Measurements from ENCODE around the gene CRISPLD2. TPM values are rescaled to one million over a fixed set of nuclear protein-coding genes. Genes with fewer than 3 reads are reported as not detected.

Gene CRISPLD2
- total and polyA plus RNA-seq, 7 experiments from 2014 or later, result 0.38 to 14.4 (median 0.82) TPM

DNA sequence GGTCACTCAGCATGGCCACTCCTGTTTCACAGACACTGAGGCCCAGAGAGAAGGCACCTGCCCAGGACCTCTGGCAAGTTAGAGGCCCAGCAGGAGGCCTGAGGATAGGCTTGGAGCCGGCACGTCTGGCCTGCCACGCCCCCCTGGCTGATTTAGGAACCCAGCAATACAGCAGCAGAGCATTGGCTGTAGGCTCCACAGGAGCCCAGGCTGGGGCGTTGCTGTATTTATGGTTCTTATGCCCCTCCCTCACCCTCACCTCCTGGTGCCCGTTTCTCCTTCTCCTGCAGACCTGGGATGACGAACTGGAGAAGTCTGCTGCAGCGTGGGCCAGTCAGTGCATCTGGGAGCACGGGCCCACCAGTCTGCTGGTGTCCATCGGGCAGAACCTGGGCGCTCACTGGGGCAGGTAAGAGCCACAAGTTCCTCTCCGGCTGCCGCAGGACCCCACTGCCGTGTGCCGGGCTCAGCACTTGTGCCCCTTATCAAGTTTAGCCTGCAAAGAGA is 25.8 kb downstream of the CRISPLD2 start:
- Mint-ChIP-seq H3K4me3 (no peak overlapping the region), H3K27ac (no peak overlapping the region), H3K9me3 (no peaks in the 10 kb centered on the region), H3K4me1 (peaks cover 0 to 18% (median 11%) of the 10 kb centered on the region in 7 donors), H3K27me3 (peaks cover 10 to 44% (median 28%) of the 10 kb centered on the region in 5 donors), H3K36me3 (peaks cover 0 to under 1% (median 0%) of the 10 kb centered on the region in 5 donors)
- no peaks in the 10 kb centered on the region for H3K27me3 ChIP-seq (ENCODE audit: control insufficient read depth in 2 of 2, insufficient read depth in 2 of 2, low read length in 2 of 2)
- ChIA-PET CTCF (no interaction called here), POLR2A (no interaction called here)
- DNase-seq (no peak), ATAC-seq (no peak)
- no peaks in the 10 kb centered on the region for H3K9me3 ChIP-seq (ENCODE audit: control insufficient read depth in 2 of 3, low read length in 3 of 3)
- no peaks in the 10 kb centered on the region for H3K36me3 ChIP-seq (ENCODE audit: control insufficient read depth in 2 of 3, insufficient read depth in 3 of 3, low read length in 3 of 3)
- no peaks in the 10 kb centered on the region for H3K4me1 ChIP-seq (ENCODE audit: control insufficient read depth in 2 of 2, insufficient read depth in 2 of 2, low read length in 2 of 2)
- H3K4me3 ChIP-seq (ENCODE audit: low read length), result no peak overlapping the region
- H3K27ac ChIP-seq (ENCODE audit: low read depth, low read length), result no peak overlapping the region
- intact Hi-C loops (cut with micrococcal nuclease), result no loop called here

GRCh38 chr16:84847564-84848355 is 28.0 kb downstream of the CRISPLD2 start:
- H3K27ac Mint-ChIP-seq, result no peak overlapping the region
- H3K4me3 Mint-ChIP-seq, result no peak overlapping the region
- H3K36me3 Mint-ChIP-seq, result peaks cover 0 to 5% (median 0%) of the 10 kb centered on the region in 5 donors
- POLR2A ChIA-PET, result no interaction called here
- intact Hi-C loops (cut with micrococcal nuclease), result no loop called here
- Histone ChIP-seq H3K4me1 (ENCODE audit: control insufficient read depth in 2 of 2, insufficient read depth in 2 of 2, low read length in 2 of 2) (no peaks in the 10 kb centered on the region), H3K9me3 (ENCODE audit: control insufficient read depth in 2 of 3, low read length in 3 of 3) (no peaks in the 10 kb centered on the region), H3K36me3 (ENCODE audit: control insufficient read depth in 2 of 3, insufficient read depth in 3 of 3, low read length in 3 of 3) (no peaks in the 10 kb centered on the region), H3K4me3 (ENCODE audit: low read length) (no peak overlapping the region), H3K27me3 (ENCODE audit: control insufficient read depth in 2 of 2, insufficient read depth in 2 of 2, low read length in 2 of 2) (no peaks in the 10 kb centered on the region), H3K27ac (ENCODE audit: low read depth, low read length) (no peak overlapping the region)
- CTCF ChIA-PET, result interaction anchor here (0.6 kb wide), 1 partner anchor 76 kb away, joined by 4 read pairs; no protein-coding TSS in a partner anchor
- H3K4me1 Mint-ChIP-seq, result peaks cover 0 to 9% (median 0%) of the 10 kb centered on the region in 7 donors
- DNase-seq (no peak), ATAC-seq (no peak)
- peaks cover 0 to 5% (median 0%) of the 10 kb centered on the region in 11 donors for H3K9me3 Mint-ChIP-seq
- peaks cover 0 to 33% (median 7%) of the 10 kb centered on the region in 5 donors for H3K27me3 Mint-ChIP-seq

DNA sequence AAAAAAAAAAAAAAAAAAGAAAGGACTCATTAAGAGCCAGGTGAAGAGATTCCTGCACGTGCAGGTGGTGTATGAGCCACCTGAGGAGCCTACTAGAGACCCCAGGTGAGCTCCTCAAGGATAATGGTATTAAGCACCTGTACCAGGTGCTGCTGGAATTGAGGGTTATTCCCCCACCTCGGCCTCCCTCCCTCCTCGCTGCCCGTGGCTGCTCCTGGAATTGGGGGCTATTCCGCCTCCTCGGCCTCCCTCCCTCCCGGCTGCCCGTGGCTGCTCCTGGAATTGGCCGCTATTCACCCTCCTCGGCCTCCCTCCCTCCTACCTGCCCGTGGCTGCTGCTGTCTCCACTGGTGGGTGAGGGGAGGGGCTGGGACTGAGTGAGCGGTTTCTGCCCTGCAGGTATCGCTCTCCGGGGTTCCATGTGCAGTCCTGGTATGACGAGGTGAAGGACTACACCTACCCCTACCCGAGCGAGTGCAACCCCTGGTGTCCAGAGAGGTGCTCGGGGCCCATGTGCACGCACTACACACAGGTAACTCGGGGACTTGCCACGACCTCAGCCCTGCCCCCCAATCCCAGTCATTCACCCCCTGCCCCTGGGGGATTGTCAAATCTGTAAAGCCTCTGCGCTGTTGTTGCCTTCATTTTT is 29.3 kb downstream of the CRISPLD2 start:
- CTCF ChIA-PET, result no interaction called here
- Histone ChIP-seq H3K27me3 (ENCODE audit: control insufficient read depth in 2 of 2, insufficient read depth in 2 of 2, low read length in 2 of 2) (no peaks in the 10 kb centered on the region), H3K4me3 (ENCODE audit: low read length) (no peak overlapping the region), H3K9me3 (ENCODE audit: control insufficient read depth in 2 of 3, low read length in 3 of 3) (no peaks in the 10 kb centered on the region), H3K4me1 (ENCODE audit: control insufficient read depth in 2 of 2, insufficient read depth in 2 of 2, low read length in 2 of 2) (no peaks in the 10 kb centered on the region), H3K36me3 (ENCODE audit: control insufficient read depth in 2 of 3, insufficient read depth in 3 of 3, low read length in 3 of 3) (no peaks in the 10 kb centered on the region), H3K27ac (ENCODE audit: low read depth, low read length) (no peak overlapping the region)
- intact Hi-C loops (cut with micrococcal nuclease), result no loop called here
- DNase-seq (no peak), ATAC-seq (no peak)
- Mint-ChIP-seq H3K27me3 (peaks cover 0 to 22% (median 0%) of the 10 kb centered on the region in 5 donors), H3K36me3 (peaks cover 0 to 5% (median 0%) of the 10 kb centered on the region in 5 donors), H3K27ac (no peak overlapping the region), H3K4me1 (no peaks in the 10 kb centered on the region), H3K9me3 (peaks cover 0 to 5% (median 0%) of the 10 kb centered on the region in 11 donors), H3K4me3 (no peak overlapping the region)
- POLR2A ChIA-PET, result no interaction called here

GRCh38 chr16:84849751-84850150 is 30.0 kb downstream of the CRISPLD2 start:
- Mint-ChIP-seq H3K4me3 (no peak overlapping the region), H3K4me1 (no peaks in the 10 kb centered on the region), H3K9me3 (peaks cover 0 to 5% (median 0%) of the 10 kb centered on the region in 11 donors), H3K27me3 (peaks cover 0 to 22% (median 0%) of the 10 kb centered on the region in 5 donors), H3K36me3 (peaks cover 0 to 5% (median 0%) of the 10 kb centered on the region in 5 donors), H3K27ac (no peak overlapping the region)
- intact Hi-C loops (cut with micrococcal nuclease), result no loop called here
- Histone ChIP-seq H3K4me3 (ENCODE audit: low read length) (no peak overlapping the region), H3K36me3 (ENCODE audit: control insufficient read depth in 2 of 3, insufficient read depth in 3 of 3, low read length in 3 of 3) (no peaks in the 10 kb centered on the region), H3K27ac (ENCODE audit: low read depth, low read length) (no peak overlapping the region), H3K4me1 (ENCODE audit: control insufficient read depth in 2 of 2, insufficient read depth in 2 of 2, low read length in 2 of 2) (no peaks in the 10 kb centered on the region), H3K27me3 (ENCODE audit: control insufficient read depth in 2 of 2, insufficient read depth in 2 of 2, low read length in 2 of 2) (no peaks in the 10 kb centered on the region), H3K9me3 (ENCODE audit: control insufficient read depth in 2 of 3, low read length in 3 of 3) (no peaks in the 10 kb centered on the region)
- ChIA-PET CTCF (no interaction called here), POLR2A (no interaction called here)
- ATAC-seq (no peak), DNase-seq (no peak)

DNA sequence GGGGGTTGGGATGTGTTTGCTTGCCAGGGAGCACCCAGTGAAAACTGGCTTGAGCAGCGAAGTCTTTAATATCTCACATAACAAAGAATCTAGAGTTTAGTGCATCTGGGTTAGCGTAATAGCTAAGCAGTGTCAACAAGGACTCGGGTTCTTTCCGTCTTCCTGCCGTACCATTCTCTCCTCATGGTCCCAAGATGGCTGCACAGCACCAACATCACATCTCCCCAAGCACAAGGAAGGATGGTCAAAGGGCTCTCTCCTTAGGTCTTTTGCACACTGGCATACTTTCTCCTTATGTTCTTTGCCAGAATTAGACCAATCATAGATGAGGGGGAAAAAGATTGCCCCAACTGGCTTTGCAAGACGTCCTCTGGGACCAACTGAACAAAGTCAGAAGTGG is 30.9 kb downstream of the CRISPLD2 start:
- intact Hi-C loops (cut with micrococcal nuclease), result no loop called here
- H3K4me3 Mint-ChIP-seq, result no peak overlapping the region
- no peaks in the 10 kb centered on the region for H3K4me1 Mint-ChIP-seq
- H3K9me3 Mint-ChIP-seq, result peaks cover 0 to 5% (median 0%) of the 10 kb centered on the region in 11 donors
- H3K36me3 Mint-ChIP-seq, result peaks cover 0 to 5% (median 0%) of the 10 kb centered on the region in 5 donors
- no peak for ATAC-seq
- ChIA-PET POLR2A (no interaction called here), CTCF (no interaction called here)
- no peak for DNase-seq
- no peak overlapping the region for H3K4me3 ChIP-seq (ENCODE audit: low read length)
- no peak overlapping the region for H3K27ac Mint-ChIP-seq
- no peaks in the 10 kb centered on the region for H3K36me3 ChIP-seq (ENCODE audit: control insufficient read depth in 2 of 3, insufficient read depth in 3 of 3, low read length in 3 of 3)
- H3K4me1 ChIP-seq (ENCODE audit: control insufficient read depth in 2 of 2, insufficient read depth in 2 of 2, low read length in 2 of 2), result no peaks in the 10 kb centered on the region
- no peak overlapping the region for H3K27ac ChIP-seq (ENCODE audit: low read depth, low read length)
- no peaks in the 10 kb centered on the region for H3K27me3 ChIP-seq (ENCODE audit: control insufficient read depth in 2 of 2, insufficient read depth in 2 of 2, low read length in 2 of 2)
- peaks cover 0 to 19% (median 0%) of the 10 kb centered on the region in 5 donors for H3K27me3 Mint-ChIP-seq
- no peaks in the 10 kb centered on the region for H3K9me3 ChIP-seq (ENCODE audit: control insufficient read depth in 2 of 3, low read length in 3 of 3)

DNA sequence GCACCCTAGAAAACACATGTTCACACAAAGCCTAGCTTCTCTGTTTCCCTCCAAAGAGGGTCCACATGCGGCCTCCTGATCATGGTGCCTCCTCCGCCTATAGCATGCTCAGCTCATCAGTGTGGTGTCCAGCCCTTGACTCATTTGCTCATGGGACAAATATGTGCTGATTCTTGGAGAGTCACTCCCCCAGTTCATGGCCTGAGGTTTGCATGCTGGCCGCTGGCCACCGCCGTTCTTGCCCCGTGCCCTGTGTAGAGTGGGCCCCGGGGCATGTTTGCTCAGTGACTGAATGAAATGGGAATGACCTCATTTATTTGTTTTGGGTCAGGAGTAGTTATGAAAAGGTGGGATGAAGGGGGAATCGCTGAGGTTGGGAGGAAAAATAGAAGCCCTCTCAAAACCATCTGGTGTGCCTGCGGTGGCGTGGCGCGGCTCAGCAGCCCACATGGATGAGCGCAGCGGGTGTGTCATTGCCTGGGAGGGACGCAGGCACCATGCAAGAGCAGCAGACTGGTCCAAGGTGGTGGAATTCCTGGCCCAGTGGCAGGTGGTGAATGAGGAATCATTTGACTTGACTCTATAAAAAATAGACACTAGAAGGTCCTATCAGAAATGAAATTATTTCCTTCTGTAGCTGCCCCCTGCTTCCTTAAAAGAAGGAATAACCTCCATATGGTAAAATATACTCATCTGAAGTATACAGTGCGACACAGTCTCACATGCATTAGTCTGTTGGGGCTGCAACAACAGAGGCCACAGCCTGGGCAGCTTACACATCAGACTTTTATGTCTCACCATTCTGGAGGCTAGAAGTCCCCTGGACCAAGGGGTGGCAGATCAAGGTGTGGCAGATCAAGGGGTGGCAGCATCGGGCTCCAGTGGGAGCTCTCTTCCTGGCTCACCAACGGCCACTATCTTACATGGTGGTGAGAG is 31.7 kb downstream of the CRISPLD2 start:
- ATAC-seq (no peak), DNase-seq (no peak)
- POLR2A ChIA-PET, result no interaction called here
- Mint-ChIP-seq H3K27me3 (peaks cover 0 to 18% (median 0%) of the 10 kb centered on the region in 5 donors), H3K4me3 (no peak overlapping the region), H3K4me1 (no peaks in the 10 kb centered on the region), H3K36me3 (peaks cover 0 to 5% (median 0%) of the 10 kb centered on the region in 5 donors), H3K27ac (no peak overlapping the region), H3K9me3 (peaks cover 0 to 5% (median 0%) of the 10 kb centered on the region in 11 donors)
- H3K4me1 ChIP-seq (ENCODE audit: control insufficient read depth in 2 of 2, insufficient read depth in 2 of 2, low read length in 2 of 2), result no peaks in the 10 kb centered on the region
- H3K9me3 ChIP-seq (ENCODE audit: control insufficient read depth in 2 of 3, low read length in 3 of 3), result no peaks in the 10 kb centered on the region
- no peaks in the 10 kb centered on the region for H3K27me3 ChIP-seq (ENCODE audit: control insufficient read depth in 2 of 2, insufficient read depth in 2 of 2, low read length in 2 of 2)
- intact Hi-C loops (cut with micrococcal nuclease), result no loop called here
- no peak overlapping the region for H3K27ac ChIP-seq (ENCODE audit: low read depth, low read length)
- H3K4me3 ChIP-seq (ENCODE audit: low read length), result no peak overlapping the region
- CTCF ChIA-PET, result no interaction called here
- H3K36me3 ChIP-seq (ENCODE audit: control insufficient read depth in 2 of 3, insufficient read depth in 3 of 3, low read length in 3 of 3), result no peaks in the 10 kb centered on the region

Data from naive thymus-derived CD4-positive, alpha-beta T cell (primary cell).